ENCODE data around the gene GLB1L. TPM values are rescaled to one million over a fixed set of nuclear protein-coding genes. Genes with fewer than 3 reads are reported as not detected.
A peak's percentile ranks its signal among the peaks of the same experiment; 100 is the strongest.

The GLB1L gene
- total RNA-seq, 4 donors from 2014 or later: 6.7 to 13.1 (median 9.6) TPM

DNA sequence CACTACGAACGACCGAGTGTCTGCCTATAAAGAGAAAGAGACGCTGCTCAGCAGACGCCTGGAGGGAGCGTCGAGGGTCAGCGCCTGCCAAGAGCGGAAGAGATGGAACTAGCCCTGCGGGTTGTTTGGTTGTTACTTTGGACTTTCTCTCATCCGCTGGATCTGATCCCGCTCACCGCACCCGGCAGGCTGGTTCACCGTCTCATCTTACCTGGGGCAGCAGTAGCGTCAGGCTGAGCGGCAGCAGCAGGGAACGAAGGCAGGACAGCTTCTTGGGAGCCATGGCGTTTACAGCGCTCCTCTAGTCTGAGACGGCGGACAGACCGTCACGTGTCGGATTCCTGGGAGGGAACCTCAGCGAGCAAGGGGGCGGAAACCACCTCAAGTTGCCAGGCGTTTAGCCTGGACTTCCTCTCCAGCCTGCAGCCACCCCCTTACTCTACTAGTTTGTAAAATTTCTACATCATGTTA is 1.9 kb downstream of the GLB1L start:
- H3K27me3 ChIP-seq: no peaks in the 10 kb centered on the region
- H3K27ac ChIP-seq: peak overlapping the region in 1 of 4 donors; percentile 6
- peak overlapping the region in 1 of 4 donors; percentile 28 for H3K4me3 ChIP-seq
- 41 to 47% methylated on average over 28 of the region's 28 CpGs for WGBS, 2 donors
- H3K36me3 ChIP-seq: peaks cover 0 to 37% (median 0%) of the 10 kb centered on the region in 3 donors
- TF ChIP-seq POLR2A (IDR thresholded peaks at IDR 0.05) (no peak), EP300 (IDR thresholded peaks at IDR 0.05) (peak in 1 of 2 donors; percentile 7)
- TF ChIP-seq, protein P1, sequence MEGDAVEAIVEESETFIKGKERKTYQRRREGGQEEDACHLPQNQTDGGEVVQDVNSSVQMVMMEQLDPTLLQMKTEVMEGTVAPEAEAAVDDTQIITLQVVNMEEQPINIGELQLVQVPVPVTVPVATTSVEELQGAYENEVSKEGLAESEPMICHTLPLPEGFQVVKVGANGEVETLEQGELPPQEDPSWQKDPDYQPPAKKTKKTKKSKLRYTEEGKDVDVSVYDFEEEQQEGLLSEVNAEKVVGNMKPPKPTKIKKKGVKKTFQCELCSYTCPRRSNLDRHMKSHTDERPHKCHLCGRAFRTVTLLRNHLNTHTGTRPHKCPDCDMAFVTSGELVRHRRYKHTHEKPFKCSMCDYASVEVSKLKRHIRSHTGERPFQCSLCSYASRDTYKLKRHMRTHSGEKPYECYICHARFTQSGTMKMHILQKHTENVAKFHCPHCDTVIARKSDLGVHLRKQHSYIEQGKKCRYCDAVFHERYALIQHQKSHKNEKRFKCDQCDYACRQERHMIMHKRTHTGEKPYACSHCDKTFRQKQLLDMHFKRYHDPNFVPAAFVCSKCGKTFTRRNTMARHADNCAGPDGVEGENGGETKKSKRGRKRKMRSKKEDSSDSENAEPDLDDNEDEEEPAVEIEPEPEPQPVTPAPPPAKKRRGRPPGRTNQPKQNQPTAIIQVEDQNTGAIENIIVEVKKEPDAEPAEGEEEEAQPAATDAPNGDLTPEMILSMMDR (IDR thresholded peaks at IDR 0.05): no peak
- no peaks in the 10 kb centered on the region for H3K9me3 ChIP-seq
- peaks cover 0 to 25% (median 12%) of the 10 kb centered on the region in 4 donors for H3K4me1 ChIP-seq
- peak in 1 of 2 donors; percentile 5 for DNase-seq (ENCODE audit: low spot score in 2 of 2)

DNA sequence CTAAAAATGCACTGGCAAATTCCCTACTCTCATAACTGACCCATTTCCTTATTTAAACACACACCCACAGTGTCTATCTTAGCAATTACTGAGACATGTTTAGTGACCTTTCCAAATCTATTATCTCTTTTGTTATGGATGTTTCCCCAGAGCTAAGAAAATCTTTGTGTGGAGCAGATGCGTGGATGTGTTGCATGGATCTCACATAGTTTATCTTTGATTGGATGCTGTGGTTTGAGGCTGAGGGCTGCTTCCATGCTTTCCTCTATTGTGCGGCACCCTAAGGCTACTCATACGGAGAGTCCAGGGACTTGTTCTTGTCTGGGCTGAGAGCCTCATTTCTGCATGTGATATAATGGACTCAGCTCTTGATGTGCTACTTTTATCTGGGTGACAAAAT is 10.9 kb downstream of the GLB1L start:
- peaks cover 0 to 81% (median 35%) of the 10 kb centered on the region in 3 donors for H3K36me3 ChIP-seq
- WGBS, 2 donors: 85 to 89% methylated on average over 3 of the region's 3 CpGs

DNA sequence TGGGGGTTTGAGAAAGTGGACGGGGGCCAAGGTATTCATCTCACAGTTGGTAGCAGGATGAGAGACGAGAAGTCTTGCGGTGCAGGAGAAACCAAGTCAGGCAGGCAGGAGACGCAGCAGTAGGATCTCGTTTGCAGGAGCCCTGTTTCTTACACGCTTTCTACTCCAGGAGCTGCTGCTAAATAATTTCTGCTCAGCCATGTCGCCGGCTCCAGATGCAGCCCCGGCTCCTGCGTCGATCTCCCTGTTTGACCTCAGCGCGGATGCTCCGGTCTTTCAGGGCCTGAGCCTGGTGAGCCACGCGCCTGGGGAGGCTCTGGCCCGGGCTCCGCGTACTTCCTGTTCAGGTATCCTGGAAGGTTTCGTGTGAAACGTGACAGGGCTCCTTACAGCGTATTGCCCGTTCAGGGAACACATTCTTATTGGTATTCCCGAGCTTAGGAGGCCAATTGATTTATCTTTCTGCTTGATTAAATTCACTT is 15.1 kb downstream of the GLB1L start:
- Histone ChIP-seq H3K4me1 (peaks cover 0 to 44% (median 17%) of the 10 kb centered on the region in 4 donors), H3K27me3 (no peaks in the 10 kb centered on the region), H3K9me3 (no peaks in the 10 kb centered on the region), H3K36me3 (peaks cover 0 to 56% (median 24%) of the 10 kb centered on the region in 3 donors), H3K27ac (peak overlapping the region; percentile 82 to 99 (median 96)), H3K4me3 (peak overlapping the region; percentile 64 to 98 (median 87))
- WGBS, 2 donors: 1% methylated on average over 24 of the region's 24 CpGs
- TF ChIP-seq, protein P1 (IDR thresholded peaks at IDR 0.05): no peak
- TF ChIP-seq EP300 (IDR thresholded peaks at IDR 0.05) (no peak), POLR2A (IDR thresholded peaks at IDR 0.05) (no peak)
- peak in 1 of 2 donors; percentile 39 for DNase-seq (ENCODE audit: low spot score in 2 of 2)

More for the DNA sequence above, 10.9 kb downstream of the GLB1L start:
- Histone ChIP-seq H3K4me1 (peaks cover 0 to 25% (median 4%) of the 10 kb centered on the region in 4 donors), H3K27me3 (no peaks in the 10 kb centered on the region), H3K4me3 (no peak overlapping the region), H3K9me3 (no peaks in the 10 kb centered on the region), H3K27ac (no peak overlapping the region)
- DNase-seq (ENCODE audit: low spot score in 2 of 2): no peak
- no peak for TF ChIP-seq EP300 (IDR thresholded peaks at IDR 0.05)
- TF ChIP-seq, protein P1 (IDR thresholded peaks at IDR 0.05): no peak

DNA sequence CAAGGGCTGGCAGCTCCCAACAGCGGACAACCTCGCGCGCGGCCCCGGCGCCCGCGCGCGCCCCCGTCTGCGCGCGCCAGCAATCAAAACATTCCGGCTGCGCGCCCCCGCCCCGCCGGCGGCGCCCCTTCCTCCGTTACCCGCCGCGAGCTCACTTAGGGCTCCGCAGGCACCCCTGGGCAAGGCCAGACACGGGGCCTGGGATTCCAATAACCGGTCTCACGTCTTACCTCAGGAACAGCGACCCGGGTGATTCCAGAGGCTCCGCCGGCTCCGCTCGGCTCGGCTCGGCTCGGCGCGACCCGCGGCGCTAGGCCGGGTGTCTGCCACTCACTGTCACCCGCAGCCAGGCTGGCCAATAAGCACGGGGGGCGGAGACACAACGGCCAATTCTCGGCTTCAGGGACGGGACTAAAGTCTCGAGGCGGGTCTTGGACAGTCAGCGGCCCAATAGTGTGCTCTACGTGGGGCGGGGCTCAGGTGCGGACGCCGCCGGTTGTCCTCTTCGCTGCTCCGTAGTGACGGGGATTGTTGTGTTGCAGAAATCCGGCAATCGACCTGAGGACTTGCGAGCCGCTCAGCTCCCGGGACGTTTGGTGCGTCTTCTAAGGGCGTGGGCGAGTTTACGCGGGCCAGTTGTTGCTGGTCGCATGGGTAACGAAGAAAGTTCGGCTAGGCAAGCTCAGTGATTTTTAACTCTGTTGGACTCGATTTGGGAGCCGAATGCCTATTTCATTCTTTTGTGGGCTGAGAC is 15.8 kb downstream of the GLB1L start, which contains the start of the genes ANKZF1 and ATG9A:
Gene ANKZF1, plus strand, starts transcription at position 502 of the 754 bp plus-strand sequence. CDS start 452 bp downstream, outside the sequence.
Gene ATG9A, minus strand, starts transcription at position 332 of the 754 bp plus-strand sequence. CDS start 1,612 bp downstream, outside the sequence.
- TF ChIP-seq, protein P1 (IDR thresholded peaks at IDR 0.05): peak in 1 of 5 experiments; percentile 49
- TF ChIP-seq EP300 (IDR thresholded peaks at IDR 0.05) (peak; percentile 59 to 97), POLR2A (IDR thresholded peaks at IDR 0.05) (peak; percentile 33 to 85)
- H3K36me3 ChIP-seq: peaks cover 0 to 56% (median 20%) of the 10 kb centered on the region in 3 donors
- no peaks in the 10 kb centered on the region for H3K27me3 ChIP-seq
- WGBS, 2 donors: 0 to 1% methylated on average over 32 to 46 of the region's 80 CpGs
- peak within 1 kb of the TSS; percentile 64 to 98 (median 87) for H3K4me3 ChIP-seq
- H3K9me3 ChIP-seq: no peaks in the 10 kb centered on the region
- peak within 1 kb of the TSS; percentile 96 to 99 (median 96) for H3K27ac ChIP-seq
- H3K4me1 ChIP-seq: peaks cover 0 to 44% (median 17%) of the 10 kb centered on the region in 4 donors
- DNase-seq (ENCODE audit: low spot score in 2 of 2): peak; percentile 97 to 98

Measured in tibial nerve (tissue), 4 donors.